Natural killer cell treated with Interleukin-12 subunit alpha and Interleukin-12 subunit beta and Interleukin-15 and Interleukin-18, amount 100 ng/mL, for 72 hours (primary cell): ENCODE results near the gene PHAX. TPM values are rescaled to one million over a fixed set of nuclear protein-coding genes. Genes with fewer than 3 reads are reported as not detected.
"Not testable (repeated sequence)": the region's sequence is repeated elsewhere in the genome, so short reads cannot be mapped to it uniquely, and the experiment has no call there.

Experiments
- ATAC-seq, 2 donors: fragments of 150-1000 bp; cut with Tn5 transposase in 1 of 2; sonication (Bioruptor Pico), chemical (Tn5 transposase) in 1 of 2; 2 replicates each; pipeline ENCODE4 v1.10.0; 2021
- DNase-seq: peaks from one replicate; pipeline ENCODE4 v3.0.0; 2022; ENCODE audit warnings: low spot score
- H3K27ac Mint-ChIP-seq, 2 donors: 1 replicate in 1 of 2; 2 replicates in 1 of 2; pipeline ENCODE4 v1.8.0; 2022; ENCODE audit warnings: mixed read lengths in 2 of 2, mild to moderate bottlenecking in 1 of 2, moderate library complexity in 1 of 2
- H3K27me3 Mint-ChIP-seq, 2 donors: 1 replicate in 1 of 2; 2 replicates in 1 of 2; pipeline ENCODE4 v1.8.0; 2022; ENCODE audit warnings: mixed read lengths in 2 of 2
- H3K36me3 Mint-ChIP-seq: one replicate; pipeline ENCODE4 v1.8.0; 2022; ENCODE audit warnings: mixed read lengths
- H3K4me1 Mint-ChIP-seq, 2 donors: 1 replicate in 1 of 2; 2 replicates in 1 of 2; pipeline ENCODE4 v1.8.0; 2022; ENCODE audit warnings: low read depth in 2 of 2, mixed read lengths in 2 of 2, mild to moderate bottlenecking in 1 of 2
- H3K4me3 Mint-ChIP-seq: one replicate; pipeline ENCODE4 v1.8.0; 2022; ENCODE audit warnings: mixed read lengths
- H3K9me3 Mint-ChIP-seq: 2 replicates; pipeline ENCODE4 v1.8.0; 2022; ENCODE audit warnings: mixed read lengths
- total RNA-seq, 2 donors: library from RNA; stranded (reverse); gene quantifications; one replicate each; pipeline ENCODE4 v1.2.3, GENCODE V29; 2022

Gene PHAX
- total RNA-seq, 2 donors from 2014 or later, result 31.5 to 37.7 TPM

- no peaks in the 10 kb centered on the region for H3K9me3 Mint-ChIP-seq
- H3K4me1 Mint-ChIP-seq, result peaks cover 5 to 12% of the 10 kb centered on the region in 2 donors
- no peak overlapping the region for H3K4me3 Mint-ChIP-seq
- H3K27ac Mint-ChIP-seq, result no peak overlapping the region
- H3K36me3 Mint-ChIP-seq, result peaks cover 12% of the 10 kb centered on the region
- ATAC-seq (no peak), DNase-seq (no peak)
- H3K27me3 Mint-ChIP-seq, result no peaks in the 10 kb centered on the region
Observed at GRCh38 chr5:126619781-126620180, 19.0 kb downstream of the PHAX start.

GRCh38 chr5:126624534-126624933 lies 23.8 kb downstream of the PHAX start:
- Mint-ChIP-seq H3K27ac (peak overlapping the region; percentile 76 to 81), H3K4me3 (peak overlapping the region; percentile 52), H3K4me1 (peaks cover 5 to 13% of the 10 kb centered on the region in 2 donors), H3K27me3 (no peaks in the 10 kb centered on the region), H3K36me3 (peaks cover 13% of the 10 kb centered on the region), H3K9me3 (no peaks in the 10 kb centered on the region)
- DNase-seq (no peak), ATAC-seq (peak in 1 of 2 donors; percentile 66)

- DNase-seq (no peak), ATAC-seq (no peak)
- H3K36me3 Mint-ChIP-seq, result peaks cover 13% of the 10 kb centered on the region
- H3K27ac Mint-ChIP-seq, result no peak overlapping the region
- H3K4me3 Mint-ChIP-seq, result no peak overlapping the region
- H3K27me3 Mint-ChIP-seq, result no peaks in the 10 kb centered on the region
- H3K4me1 Mint-ChIP-seq, result peaks cover 5 to 13% of the 10 kb centered on the region in 2 donors
- H3K9me3 Mint-ChIP-seq, result no peaks in the 10 kb centered on the region
Observed at GRCh38 chr5:126628102-126628501, 27.4 kb downstream of the PHAX start.

GRCh38 chr5:126631920-126632319 lies 31.2 kb downstream of the PHAX start:
- Mint-ChIP-seq H3K9me3 (no peaks in the 10 kb centered on the region), H3K27ac (no peak overlapping the region), H3K27me3 (no peaks in the 10 kb centered on the region), H3K36me3 (no peaks in the 10 kb centered on the region), H3K4me1 (no peaks in the 10 kb centered on the region), H3K4me3 (no peak overlapping the region)
- DNase-seq, result no peak
- ATAC-seq, result no peak

- Mint-ChIP-seq H3K36me3 (no peaks in the 10 kb centered on the region), H3K4me3 (no peak overlapping the region), H3K27ac (no peak overlapping the region), H3K4me1 (no peaks in the 10 kb centered on the region), H3K9me3 (no peaks in the 10 kb centered on the region), H3K27me3 (no peaks in the 10 kb centered on the region)
- ATAC-seq (no peak), DNase-seq (no peak)
Observed at GRCh38 chr5:126633552-126633951, 32.8 kb downstream of the PHAX start.

GRCh38 chr5:126635585-126635984 lies 34.8 kb downstream of the PHAX start:
- H3K4me1 Mint-ChIP-seq, result no peaks in the 10 kb centered on the region

GRCh38 chr5:126636956-126637355 lies 36.2 kb downstream of the PHAX start:
- Mint-ChIP-seq H3K36me3 (no peaks in the 10 kb centered on the region), H3K4me1 (no peaks in the 10 kb centered on the region), H3K9me3 (no peaks in the 10 kb centered on the region), H3K27ac (no peak overlapping the region), H3K4me3 (no peak overlapping the region), H3K27me3 (no peaks in the 10 kb centered on the region)
- ATAC-seq, result no peak
- no peak for DNase-seq

More at GRCh38 chr5:126635585-126635984, 34.8 kb downstream of the PHAX start:
- Mint-ChIP-seq H3K4me3 (no peak overlapping the region), H3K27ac (no peak overlapping the region), H3K27me3 (no peaks in the 10 kb centered on the region), H3K9me3 (no peaks in the 10 kb centered on the region), H3K36me3 (no peaks in the 10 kb centered on the region)
- ATAC-seq (no peak), DNase-seq (no peak)

- no peak for ATAC-seq
- no peaks in the 10 kb centered on the region for H3K4me1 Mint-ChIP-seq
- no peak for DNase-seq
- H3K9me3 Mint-ChIP-seq, result peaks cover 5% of the 10 kb centered on the region
- peaks cover 7% of the 10 kb centered on the region for H3K36me3 Mint-ChIP-seq
- H3K27ac Mint-ChIP-seq, result no peak overlapping the region
- peaks cover 4 to 9% of the 10 kb centered on the region in 2 donors for H3K27me3 Mint-ChIP-seq
- no peak overlapping the region for H3K4me3 Mint-ChIP-seq
Observed at GRCh38 chr5:126640866-126641265, 40.1 kb downstream of the PHAX start.

GRCh38 chr5:126641387-126641786 lies 40.6 kb downstream of the PHAX start:
- Mint-ChIP-seq H3K27me3 (peaks cover 4 to 9% of the 10 kb centered on the region in 2 donors), H3K4me1 (no peaks in the 10 kb centered on the region), H3K4me3 (no peak overlapping the region), H3K36me3 (peaks cover 7% of the 10 kb centered on the region), H3K9me3 (peaks cover 5% of the 10 kb centered on the region), H3K27ac (no peak overlapping the region)
- ATAC-seq, result no peak
- no peak for DNase-seq

- Mint-ChIP-seq H3K9me3 (peaks cover 5% of the 10 kb centered on the region), H3K36me3 (peaks cover 7% of the 10 kb centered on the region), H3K4me3 (no peak overlapping the region), H3K4me1 (no peaks in the 10 kb centered on the region), H3K27ac (no peak overlapping the region), H3K27me3 (peaks cover 11 to 17% of the 10 kb centered on the region in 2 donors)
- DNase-seq (no peak), ATAC-seq (no peak)
Observed at GRCh38 chr5:126645132-126645531, 44.4 kb downstream of the PHAX start.

- Mint-ChIP-seq H3K4me1 (no peaks in the 10 kb centered on the region), H3K9me3 (peaks cover 5% of the 10 kb centered on the region), H3K27ac (no peak overlapping the region), H3K36me3 (peaks cover 7% of the 10 kb centered on the region), H3K4me3 (no peak overlapping the region), H3K27me3 (peaks cover 11 to 17% of the 10 kb centered on the region in 2 donors)
- no peak for ATAC-seq
- DNase-seq, result no peak
Observed at GRCh38 chr5:126647071-126647470, 46.3 kb downstream of the PHAX start.

- peaks cover 5% of the 10 kb centered on the region for H3K9me3 Mint-ChIP-seq
- ATAC-seq (no peak), DNase-seq (no peak)
- H3K27ac Mint-ChIP-seq, result no peak overlapping the region
- H3K27me3 Mint-ChIP-seq, result peaks cover 11 to 17% of the 10 kb centered on the region in 2 donors
- H3K4me1 Mint-ChIP-seq, result no peaks in the 10 kb centered on the region
- H3K4me3 Mint-ChIP-seq, result no peak overlapping the region
- H3K36me3 Mint-ChIP-seq, result peaks cover 7% of the 10 kb centered on the region
Observed at GRCh38 chr5:126648471-126648870, 47.7 kb downstream of the PHAX start.

GRCh38 chr5:126649057-126649456 lies 48.3 kb downstream of the PHAX start:
- not testable (repeated sequence) for H3K4me1 Mint-ChIP-seq, DNase-seq, H3K4me3 Mint-ChIP-seq, H3K36me3 Mint-ChIP-seq, H3K27ac Mint-ChIP-seq, ATAC-seq, H3K9me3 Mint-ChIP-seq
- H3K27me3 Mint-ChIP-seq, result peaks cover 11 to 17% of the 10 kb centered on the region in 2 donors

GRCh38 chr5:126649709-126650108 lies 49.0 kb downstream of the PHAX start:
- not testable (repeated sequence) for H3K4me1 Mint-ChIP-seq, H3K27ac Mint-ChIP-seq, DNase-seq, H3K4me3 Mint-ChIP-seq, ATAC-seq, H3K9me3 Mint-ChIP-seq, H3K36me3 Mint-ChIP-seq
- peaks cover 11 to 17% of the 10 kb centered on the region in 2 donors for H3K27me3 Mint-ChIP-seq

GRCh38 chr5:126650463-126650862 lies 49.7 kb downstream of the PHAX start:
- Mint-ChIP-seq H3K4me3 (no peak overlapping the region), H3K27me3 (peaks cover 7 to 11% of the 10 kb centered on the region in 2 donors), H3K27ac (no peak overlapping the region), H3K9me3 (peaks cover 1% of the 10 kb centered on the region), H3K4me1 (no peaks in the 10 kb centered on the region), H3K36me3 (peaks cover 3% of the 10 kb centered on the region)
- no peak for DNase-seq
- no peak for ATAC-seq
